Fibroblast of skin of right quadriceps (primary cell): Measurements from ENCODE around the gene PTPRG.

Experiments
- DNase-seq: peaks from one replicate; pipeline ENCODE4 v3.0.0-alpha.2; 2013

The PTPRG gene

GRCh38 chr3:61908382-61908781 is 347.0 kb downstream of the PTPRG start:
- DNase-seq, result peak; percentile 59

GRCh38 chr3:61910732-61911131 is 349.4 kb downstream of the PTPRG start:
- no peak for DNase-seq

- DNase-seq, result no peak
These were observed 350.8 kb downstream of the PTPRG start for GRCh38 chr3:61912158-61912557.

- no peak for DNase-seq
These were observed 352.3 kb downstream of the PTPRG start for GRCh38 chr3:61913701-61914100.

- peak; percentile 39 for DNase-seq
These were observed 352.9 kb downstream of the PTPRG start for GRCh38 chr3:61914276-61914675.

GRCh38 chr3:61915296-61915695 is 353.9 kb downstream of the PTPRG start:
- DNase-seq, result no peak

GRCh38 chr3:61919371-61919770 is 358.0 kb downstream of the PTPRG start:
- DNase-seq, result no peak

GRCh38 chr3:61922118-61922517 is 360.7 kb downstream of the PTPRG start:
- DNase-seq, result no peak

- no peak for DNase-seq
These were observed 362.8 kb downstream of the PTPRG start for GRCh38 chr3:61924090-61924735.

GRCh38 chr3:61924991-61925390 is 363.6 kb downstream of the PTPRG start:
- DNase-seq, result no peak

GRCh38 chr3:61925721-61926120 is 364.4 kb downstream of the PTPRG start:
- DNase-seq, result no peak

- peak; percentile 75 for DNase-seq
These were observed 365.6 kb downstream of the PTPRG start for GRCh38 chr3:61926923-61927322.

- DNase-seq, result peak; percentile 89
These were observed 366.0 kb downstream of the PTPRG start for GRCh38 chr3:61927332-61927731.

- peak; percentile 44 for DNase-seq
These were observed 366.7 kb downstream of the PTPRG start for GRCh38 chr3:61928039-61928438.

- DNase-seq, result no peak
These were observed 367.5 kb downstream of the PTPRG start for GRCh38 chr3:61928776-61929314.

GRCh38 chr3:61929617-61930016 is 368.2 kb downstream of the PTPRG start:
- DNase-seq, result peak; percentile 40

- no peak for DNase-seq
These were observed 371.1 kb downstream of the PTPRG start for GRCh38 chr3:61932499-61932898.

GRCh38 chr3:61933798-61934504 is 372.6 kb downstream of the PTPRG start:
- DNase-seq, result no peak

- no peak for DNase-seq
These were observed 373.1 kb downstream of the PTPRG start for GRCh38 chr3:61934505-61934871.

GRCh38 chr3:61935814-61936213 is 374.4 kb downstream of the PTPRG start:
- DNase-seq, result no peak

- DNase-seq, result no peak
These were observed 375.1 kb downstream of the PTPRG start for GRCh38 chr3:61936344-61936937.

- DNase-seq, result no peak
These were observed 376.1 kb downstream of the PTPRG start for GRCh38 chr3:61937477-61937876.

- DNase-seq, result no peak
These were observed 377.6 kb downstream of the PTPRG start for GRCh38 chr3:61938878-61939549.

- no peak for DNase-seq
These were observed 378.9 kb downstream of the PTPRG start for GRCh38 chr3:61940236-61940635.
